ENCODE measurements around the gene SPAG6.

The SPAG6 gene

GRCh38 chr10:22460101-22460500, 114.8 kb downstream of the SPAG6 start:
- no peak for DNase-seq (ENCODE audit: low read depth in 2 of 2)

- DNase-seq (ENCODE audit: low read depth in 2 of 2) = no peak
Observed at GRCh38 chr10:22460531-22461403, 115.5 kb downstream of the SPAG6 start.

- no peak for DNase-seq (ENCODE audit: low read depth in 2 of 2)
Observed at GRCh38 chr10:22461891-22462290, 116.6 kb downstream of the SPAG6 start.

DNA sequence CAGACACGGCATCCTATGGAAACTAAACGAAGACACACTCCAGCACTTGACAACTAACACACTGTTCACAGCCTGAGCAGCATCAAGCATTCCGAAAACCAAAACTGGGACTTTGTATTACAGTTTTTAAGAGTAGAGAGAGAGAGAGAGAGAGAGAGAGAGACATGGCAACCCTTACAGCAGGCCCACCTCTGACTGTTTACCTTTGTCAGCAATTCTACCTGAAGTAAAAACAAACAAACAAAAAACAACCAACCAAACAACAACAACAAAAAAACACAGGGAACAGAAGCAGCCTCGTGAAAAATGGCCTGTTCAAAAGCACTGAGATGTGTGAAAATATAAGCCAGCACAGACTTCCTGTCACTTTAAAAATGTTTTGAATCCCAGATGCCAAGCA, 118.0 kb downstream of the SPAG6 start:
- no peak for DNase-seq (ENCODE audit: low read depth in 2 of 2)

DNA sequence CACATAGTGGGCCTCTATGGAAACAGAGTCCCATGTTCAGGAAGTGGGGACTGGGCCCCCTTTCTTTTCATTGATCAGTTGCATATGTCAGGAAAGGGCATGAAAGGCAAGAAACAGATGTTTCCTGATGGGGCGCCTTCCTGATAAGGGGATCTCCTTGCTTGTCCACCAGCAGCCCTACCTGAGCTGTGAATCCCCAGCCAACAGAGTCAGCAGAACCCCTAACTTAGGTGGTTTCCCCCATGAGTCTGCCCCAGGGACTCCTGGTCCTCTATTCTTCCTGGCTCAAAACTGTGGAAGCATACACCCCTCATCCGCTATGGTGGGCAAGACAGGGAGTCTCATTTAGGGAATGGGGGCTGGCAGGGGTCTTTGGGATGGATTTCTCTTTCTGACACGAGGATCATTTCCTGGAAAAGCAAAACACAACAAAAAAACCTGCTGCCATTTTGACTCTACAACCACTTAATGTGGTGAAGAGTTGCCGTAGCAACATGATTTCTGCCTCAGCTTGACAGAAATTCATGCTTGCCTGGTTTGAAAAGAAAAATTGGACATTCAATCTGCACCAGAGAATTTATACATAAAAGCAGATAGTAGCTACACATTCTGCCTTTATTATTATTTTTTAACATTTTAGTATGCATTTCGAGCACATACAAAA, 119.8 kb downstream of the SPAG6 start:
- no peak for DNase-seq (ENCODE audit: low read depth in 2 of 2)

GRCh38 chr10:22466763-22467334, 121.6 kb downstream of the SPAG6 start:
- no peak for DNase-seq (ENCODE audit: low read depth in 2 of 2)

Data from stimulated activated CD8-positive, alpha-beta memory T cell treated with anti-CD3 and anti-CD28 coated beads, Interleukin-2, amount 100 ng/mL, for 1 hour (primary cell).